K562 (cell line): Measurements from ENCODE around the gene LLGL1.

Experiments
- CHD7 ChIP-seq: fragments of 200-600 bp; sonication (generic); IDR thresholded peaks from one replicate; pipeline ENCODE4 v1.6.1; 2012; ENCODE audit warnings: mild to moderate bottlenecking, low read depth, low read length, inconsistent platforms
- CTCF ChIP-seq, 3 experiments: IDR thresholded peaks in 2 of 3; conservative IDR thresholded peaks in 1 of 3; 2 replicates each; pipeline ENCODE4 v1.5.1; 2011 to 2012; ENCODE audit warnings: low read length in 3 of 3, mild to moderate bottlenecking in 3 of 3, control low read depth in 2 of 3, improper control_type of control experiment in 1 of 3, inconsistent platforms in 1 of 3, low read depth in 1 of 3, mixed read lengths in 1 of 3, moderate library complexity in 1 of 3; ENCODE audit not compliant: insufficient read depth in 2 of 3
- EP300 ChIP-seq: IDR thresholded peaks from 2 replicates; pipeline ENCODE4 v1.6.1; 2012; ENCODE audit warnings: low read length, improper control_type of control experiment
- MAZ ChIP-seq, 2 experiments: fragments of 450-650 bp in 1 of 2; sonication (generic) in 1 of 2; formaldehyde crosslinking; IDR thresholded peaks in 1 of 2; conservative IDR thresholded peaks in 1 of 2; 2 replicates each; pipeline versions ENCODE4 v1.4.0 to v1.5.0; 2020; ENCODE audit warnings: mild to moderate bottlenecking in 1 of 2, missing genetic modification reagents in 1 of 2
- MBD2 ChIP-seq: sonication (generic); IDR thresholded peaks from 2 replicates; pipeline ENCODE4 v1.6.1; 2016; ENCODE audit warnings: low read depth, borderline replicate concordance
- NFE2L1 ChIP-seq: fragments of 450-650 bp; IDR thresholded peaks from 2 replicates; pipeline ENCODE4 v1.6.1; 2016; ENCODE audit warnings: missing genetic modification characterization, low read depth, mild to moderate bottlenecking, missing compliant biosample characterization, moderate library complexity, borderline replicate concordance
- PHB2 ChIP-seq: fragments of 450-650 bp; IDR thresholded peaks from 2 replicates; pipeline ENCODE4 v1.6.1; 2017; ENCODE audit warnings: low read depth
- POLR2AphosphoS5 ChIP-seq: IDR thresholded peaks from 2 replicates; pipeline ENCODE4 v1.6.1; 2011; ENCODE audit warnings: mild to moderate bottlenecking, low read depth, low read length, moderate library complexity; ENCODE audit not compliant: control insufficient read depth, insufficient read depth

- TF ChIP-seq PHB2 (no peak), EP300 (no peak), CTCF (IDR thresholded peaks at IDR 0.05 in 2 of 3, conservative IDR thresholded peaks at IDR 0.05 in 1 of 3; ENCODE audit: insufficient read depth in 2 of 3, low read depth in 1 of 3, low read length in 3 of 3) (no peak), MAZ (CRISPR knock-in tag; conservative IDR thresholded peaks at IDR 0.05 in 1 of 2, IDR thresholded peaks at IDR 0.05 in 1 of 2) (peak; percentile 61; a peak in 3 of 4 replicates), MBD2 (peak; percentile 58), NFE2L1 (no peak), POLR2AphosphoS5 (no peak), CHD7 (no peak)
Observed at GRCh38 chr17:18260332-18261145, 35.1 kb downstream of the LLGL1 start, which contains the start of gene MIEF2.
